ENCODE data around the gene GPM6B.

Gene GPM6B

GRCh38 chrX:13816643-13817627, at the start of gene GPM6B:
Gene GPM6B (minus strand): TSS chrX:13817093. CDS start chrX:13816904, 189 bp downstream.
- DNase-seq, result peak in 1 of 2 experiments; percentile 67

GRCh38 chrX:13864264-13864663, 47.4 kb upstream of the GPM6B start:
- DNase-seq, result no peak

GRCh38 chrX:13863324-13863723, 46.4 kb upstream of the GPM6B start:
- no peak for DNase-seq

- DNase-seq, result no peak
Observed at GRCh38 chrX:13859724-13860123, 42.8 kb upstream of the GPM6B start.

GRCh38 chrX:13857804-13858203, 40.9 kb upstream of the GPM6B start:
- no peak for DNase-seq

- no peak for DNase-seq
Observed at GRCh38 chrX:13855689-13856450, 39.0 kb upstream of the GPM6B start.

- no peak for DNase-seq
Observed at GRCh38 chrX:13854003-13854402, 37.1 kb upstream of the GPM6B start.

GRCh38 chrX:13852001-13852695, 35.3 kb upstream of the GPM6B start:
- no peak for DNase-seq

GRCh38 chrX:13845721-13846378, 29.0 kb upstream of the GPM6B start:
- no peak for DNase-seq

- DNase-seq, result no peak
Observed at GRCh38 chrX:13843150-13843721, 26.3 kb upstream of the GPM6B start.

- no peak for DNase-seq
Observed at GRCh38 chrX:13840121-13840520, 23.2 kb upstream of the GPM6B start.

- no peak for DNase-seq
Observed at GRCh38 chrX:13837290-13837745, 20.4 kb upstream of the GPM6B start.

- no peak for DNase-seq
Observed at GRCh38 chrX:13836575-13836974, 19.7 kb upstream of the GPM6B start.

- no peak for DNase-seq
Observed at GRCh38 chrX:13835825-13836224, 18.9 kb upstream of the GPM6B start.

- DNase-seq, result no peak
Observed at GRCh38 chrX:13834355-13834754, 17.5 kb upstream of the GPM6B start.

GRCh38 chrX:13829983-13830382, 13.1 kb upstream of the GPM6B start:
- no peak for DNase-seq

GRCh38 chrX:13828392-13828791, 11.5 kb upstream of the GPM6B start:
- no peak for DNase-seq

- DNase-seq, result no peak
Observed at GRCh38 chrX:13827298-13828090, 10.6 kb upstream of the GPM6B start.

GRCh38 chrX:13826770-13827169, 9.9 kb upstream of the GPM6B start:
- peak in 1 of 2 experiments; percentile 10 for DNase-seq

- DNase-seq, result peak in 1 of 2 experiments; percentile 34
Observed at GRCh38 chrX:13825178-13825762, 8.4 kb upstream of the GPM6B start.

GRCh38 chrX:13824746-13825145, 7.9 kb upstream of the GPM6B start:
- no peak for DNase-seq

All from NCI-H446 (cell line).